ENCODE results near the gene GBA3. TPM values are rescaled to one million over a fixed set of nuclear protein-coding genes. Genes with fewer than 3 reads are reported as not detected.

The GBA3 gene
- under 1 TPM in 1 of 4 donors, not detected in 3; 0.52 TPM for total RNA-seq

- TF ChIP-seq POLR2A (IDR thresholded peaks at IDR 0.05) (no peak), CTCF (IDR thresholded peaks at IDR 0.05) (no peak)
- H3K4me3 ChIP-seq (ENCODE audit: low read depth, poor library complexity, severe bottlenecking): no peak within 1 kb of the TSS
- WGBS, 2 donors: 79 to 84% methylated on average over 1 of the region's 1 CpG
- DNase-seq (ENCODE audit: low spot score in 2 of 2): no peak
- intact Hi-C loops (cut with DNase I; ENCODE audit: low total_unique reads): loop anchor here (5.0 kb wide), 1 partner anchor 280 kb away; no protein-coding TSS in a partner anchor
Measured at GRCh38 chr4:22692736-22693135, at the start of gene GBA3. TSS of gene GBA3 (plus strand) at chr4:22692937.

- DNase-seq (ENCODE audit: low spot score in 2 of 2): no peak
- H3K4me3 ChIP-seq (ENCODE audit: low read depth, poor library complexity, severe bottlenecking): no peak overlapping the region
- intact Hi-C loops (cut with DNase I; ENCODE audit: low total_unique reads): no loop called here
- TF ChIP-seq POLR2A (IDR thresholded peaks at IDR 0.05) (no peak), CTCF (IDR thresholded peaks at IDR 0.05) (no peak)
- WGBS, 2 donors: 88 to 91% methylated on average over 4 of the region's 4 CpGs
Measured at GRCh38 chr4:22643952-22644351, 48.8 kb upstream of the GBA3 start.

- TF ChIP-seq CTCF (IDR thresholded peaks at IDR 0.05) (no peak), POLR2A (IDR thresholded peaks at IDR 0.05) (no peak)
- H3K4me3 ChIP-seq (ENCODE audit: low read depth, poor library complexity, severe bottlenecking): no peak overlapping the region
- intact Hi-C loops (cut with DNase I; ENCODE audit: low total_unique reads): no loop called here
- no peak for DNase-seq (ENCODE audit: low spot score in 2 of 2)
- WGBS, 2 donors: 81% methylated on average over 1 of the region's 1 CpG
Measured at GRCh38 chr4:22645481-22646182, 47.1 kb upstream of the GBA3 start.

- no peak overlapping the region for H3K4me3 ChIP-seq (ENCODE audit: low read depth, poor library complexity, severe bottlenecking)
- intact Hi-C loops (cut with DNase I; ENCODE audit: low total_unique reads): no loop called here
- TF ChIP-seq CTCF (IDR thresholded peaks at IDR 0.05): no peak
- TF ChIP-seq POLR2A (IDR thresholded peaks at IDR 0.05): no peak
- 84 to 87% methylated on average over 8 of the region's 8 CpGs for WGBS, 2 donors
- DNase-seq (ENCODE audit: low spot score in 2 of 2): no peak
Measured at GRCh38 chr4:22648996-22649395, 43.7 kb upstream of the GBA3 start.

- TF ChIP-seq CTCF (IDR thresholded peaks at IDR 0.05) (no peak), POLR2A (IDR thresholded peaks at IDR 0.05) (no peak)
- H3K4me3 ChIP-seq (ENCODE audit: low read depth, poor library complexity, severe bottlenecking): no peak overlapping the region
- DNase-seq (ENCODE audit: low spot score in 2 of 2): no peak
- intact Hi-C loops (cut with DNase I; ENCODE audit: low total_unique reads): no loop called here
Measured at GRCh38 chr4:22650771-22651170, 42.0 kb upstream of the GBA3 start.

- intact Hi-C loops (cut with DNase I; ENCODE audit: low total_unique reads): no loop called here
- H3K4me3 ChIP-seq (ENCODE audit: low read depth, poor library complexity, severe bottlenecking): no peak overlapping the region
- TF ChIP-seq POLR2A (IDR thresholded peaks at IDR 0.05) (no peak), CTCF (IDR thresholded peaks at IDR 0.05) (no peak)
- WGBS, 2 donors: 82 to 90% methylated on average over 3 of the region's 3 CpGs
- DNase-seq (ENCODE audit: low spot score in 2 of 2): no peak
Measured at GRCh38 chr4:22653752-22654151, 39.0 kb upstream of the GBA3 start.
